ENCODE data around the gene CRK.

Gene CRK

DNA sequence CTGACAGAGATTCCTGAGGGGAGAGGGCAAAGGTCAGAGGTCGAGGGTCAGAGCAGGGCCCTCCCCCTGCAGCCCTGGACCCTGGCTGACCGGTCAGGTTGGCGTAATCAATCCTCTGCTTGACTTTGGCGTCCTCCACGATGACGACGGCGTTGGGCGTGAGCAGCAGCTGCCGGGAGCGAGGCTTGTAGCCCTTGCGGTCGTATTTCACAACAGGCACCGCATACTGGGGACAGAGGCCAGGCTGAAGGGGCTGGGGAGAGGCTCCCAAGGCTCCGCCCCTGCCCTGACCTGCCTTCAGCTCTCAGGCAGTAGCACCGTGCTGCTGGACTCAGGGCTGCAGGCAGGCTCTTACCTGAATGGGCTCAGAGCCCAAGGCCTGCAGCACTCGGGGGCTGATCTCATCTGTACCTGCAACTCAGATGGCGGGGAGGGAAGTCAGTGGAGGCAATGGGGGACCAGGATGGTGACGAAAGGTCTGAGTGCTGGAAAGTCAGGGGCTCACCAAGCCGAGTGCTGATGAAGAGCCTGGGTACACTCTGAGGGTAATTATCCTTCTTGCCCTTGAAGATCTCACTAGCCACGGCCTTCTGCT, 12.0 kb upstream of the CRK start:
- no peak for TF ChIP-seq Cebpa-rat (IDR thresholded peaks at IDR 0.05)
- H3K4me3 ChIP-seq = no peak overlapping the region
- peaks cover 18 to 83% (median 40%) of the 10 kb centered on the region in 11 experiments; a peak in 21 of 22 replicates for H3K36me3 ChIP-seq
- H3K9ac ChIP-seq = no peak overlapping the region
- peaks cover 0 to 17% (median 12%) of the 10 kb centered on the region in 11 experiments; a peak in 15 of 22 replicates for H3K9me3 ChIP-seq (replicated peaks in 1 of 11)
- peaks cover 3 to 24% (median 16%) of the 10 kb centered on the region in 11 experiments; a peak in 16 of 22 replicates for H3K27me3 ChIP-seq
- H3K4me2 ChIP-seq = peak overlapping the region in 6 of 11 experiments; percentile 6 to 83 (median 40); a peak in 11 of 22 replicates
- peaks cover 48 to 74% (median 61%) of the 10 kb centered on the region in 10 experiments for H3K4me1 ChIP-seq
- H4K20me1 ChIP-seq = peaks cover 42 to 94% (median 65%) of the 10 kb centered on the region in 11 experiments; a peak in 21 of 22 replicates
- H3K27ac ChIP-seq = no peak overlapping the region

GRCh38 chr17:1467258-1467657, 11.2 kb upstream of the CRK start:
- Histone ChIP-seq H3K9ac (no peak overlapping the region), H3K27me3 (peaks cover 3 to 30% (median 22%) of the 10 kb centered on the region in 11 experiments; a peak in 21 of 22 replicates), H3K4me2 (no peak overlapping the region), H4K20me1 (peaks cover 41 to 94% (median 65%) of the 10 kb centered on the region in 11 experiments; a peak in 21 of 22 replicates), H3K4me3 (no peak overlapping the region), H3K36me3 (peaks cover 18 to 78% (median 40%) of the 10 kb centered on the region in 11 experiments; a peak in 21 of 22 replicates), H3K9me3 (replicated peaks in 1 of 11) (peaks cover 0 to 17% (median 12%) of the 10 kb centered on the region in 11 experiments; a peak in 15 of 22 replicates), H3K4me1 (peaks cover 48 to 74% (median 61%) of the 10 kb centered on the region in 10 experiments), H3K27ac (no peak overlapping the region)
- no peak for TF ChIP-seq Cebpa-rat (IDR thresholded peaks at IDR 0.05)

GRCh38 chr17:1464186-1464585, 8.2 kb upstream of the CRK start:
- Histone ChIP-seq H3K27me3 (peaks cover 25 to 55% (median 49%) of the 10 kb centered on the region in 11 experiments), H4K20me1 (peaks cover 39 to 88% (median 60%) of the 10 kb centered on the region in 11 experiments; a peak in 20 of 22 replicates), H3K9ac (no peak overlapping the region), H3K27ac (peak overlapping the region in 2 of 11 experiments; percentile 49 to 50; a peak in 1 of 22 replicates), H3K9me3 (replicated peaks in 1 of 11) (peaks cover 0 to 9% (median 4%) of the 10 kb centered on the region in 11 experiments; a peak in 14 of 22 replicates), H3K4me2 (peak overlapping the region in 10 of 11 experiments; percentile 51 to 87 (median 76); a peak in 18 of 22 replicates), H3K4me3 (no peak overlapping the region), H3K4me1 (peaks cover 28 to 69% (median 53%) of the 10 kb centered on the region in 10 experiments), H3K36me3 (peaks cover 14 to 48% (median 33%) of the 10 kb centered on the region in 11 experiments; a peak in 21 of 22 replicates)
- no peak for TF ChIP-seq Cebpa-rat (IDR thresholded peaks at IDR 0.05)

GRCh38 chr17:1462164-1463112, 6.4 kb upstream of the CRK start:
- Histone ChIP-seq H3K9ac (no peak overlapping the region), H3K27ac (peak overlapping the region in 3 of 11 experiments; percentile 9 to 45 (median 44); a peak in 3 of 22 replicates), H3K36me3 (peaks cover 0 to 33% (median 19%) of the 10 kb centered on the region in 11 experiments; a peak in 11 of 22 replicates), H3K4me1 (peaks cover 21 to 56% (median 44%) of the 10 kb centered on the region in 10 experiments), H4K20me1 (peaks cover 37 to 83% (median 58%) of the 10 kb centered on the region in 11 experiments; a peak in 20 of 22 replicates), H3K9me3 (replicated peaks in 1 of 11) (no peaks in the 10 kb centered on the region), H3K4me2 (peak overlapping the region; percentile 48 to 87 (median 74); a peak in 21 of 22 replicates), H3K27me3 (peaks cover 31 to 72% (median 54%) of the 10 kb centered on the region in 11 experiments), H3K4me3 (peak overlapping the region in 1 of 10 experiments; percentile 17; a peak in 1 of 20 replicates)
- TF ChIP-seq Cebpa-rat (IDR thresholded peaks at IDR 0.05) = no peak

GRCh38 chr17:1461198-1461944, 5.3 kb upstream of the CRK start:
- no peak overlapping the region for H3K27ac ChIP-seq
- peak overlapping the region in 9 of 11 experiments; percentile 6 to 87 (median 57); a peak in 15 of 22 replicates for H3K4me2 ChIP-seq
- peaks cover 0 to 23% (median 12%) of the 10 kb centered on the region in 11 experiments; a peak in 10 of 22 replicates for H3K36me3 ChIP-seq
- peaks cover 28 to 67% (median 51%) of the 10 kb centered on the region in 10 experiments for H3K4me1 ChIP-seq
- no peaks in the 10 kb centered on the region for H3K9me3 ChIP-seq (replicated peaks in 1 of 11)
- no peak overlapping the region for H3K9ac ChIP-seq
- TF ChIP-seq Cebpa-rat (IDR thresholded peaks at IDR 0.05) = no peak
- H3K27me3 ChIP-seq = peaks cover 31 to 72% (median 54%) of the 10 kb centered on the region in 11 experiments
- H3K4me3 ChIP-seq = no peak overlapping the region
- H4K20me1 ChIP-seq = peaks cover 37 to 73% (median 56%) of the 10 kb centered on the region in 11 experiments; a peak in 20 of 22 replicates

DNA sequence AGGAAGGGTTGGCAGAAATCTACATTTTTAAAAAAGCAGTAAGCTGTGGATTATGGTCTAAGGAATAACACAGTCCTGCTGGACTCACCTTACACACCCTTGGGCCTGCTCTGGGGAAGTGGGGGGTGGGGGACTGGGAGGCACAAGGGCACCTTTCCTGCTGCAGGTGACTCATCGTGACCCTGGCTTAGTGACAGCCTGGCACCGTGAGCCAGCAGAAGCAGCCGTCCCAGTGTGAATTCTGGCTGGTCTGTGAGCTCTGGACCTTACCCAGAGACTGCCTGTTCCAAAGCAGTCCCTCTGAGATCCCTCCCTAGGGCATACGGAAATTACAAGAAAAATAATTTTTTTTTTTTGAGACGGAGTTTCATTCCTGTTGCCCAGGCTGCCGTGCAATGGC, 4.2 kb upstream of the CRK start:
- peaks cover 0 to 12% (median under 1%) of the 10 kb centered on the region in 11 experiments; a peak in 9 of 22 replicates for H3K36me3 ChIP-seq
- no peaks in the 10 kb centered on the region for H3K9me3 ChIP-seq (replicated peaks in 1 of 11)
- peak overlapping the region in 5 of 11 experiments; percentile 37 to 87 (median 79); a peak in 7 of 22 replicates for H3K4me2 ChIP-seq
- peaks cover 31 to 65% (median 50%) of the 10 kb centered on the region in 11 experiments for H3K27me3 ChIP-seq
- H3K9ac ChIP-seq = peak overlapping the region in 1 of 11 experiments; percentile 19; a peak in 1 of 22 replicates
- H3K27ac ChIP-seq = no peak overlapping the region
- no peak overlapping the region for H3K4me3 ChIP-seq
- peaks cover 28 to 68% (median 51%) of the 10 kb centered on the region in 10 experiments for H3K4me1 ChIP-seq
- no peak for TF ChIP-seq Cebpa-rat (IDR thresholded peaks at IDR 0.05)
- peaks cover 33 to 70% (median 53%) of the 10 kb centered on the region in 11 experiments; a peak in 20 of 22 replicates for H4K20me1 ChIP-seq

DNA sequence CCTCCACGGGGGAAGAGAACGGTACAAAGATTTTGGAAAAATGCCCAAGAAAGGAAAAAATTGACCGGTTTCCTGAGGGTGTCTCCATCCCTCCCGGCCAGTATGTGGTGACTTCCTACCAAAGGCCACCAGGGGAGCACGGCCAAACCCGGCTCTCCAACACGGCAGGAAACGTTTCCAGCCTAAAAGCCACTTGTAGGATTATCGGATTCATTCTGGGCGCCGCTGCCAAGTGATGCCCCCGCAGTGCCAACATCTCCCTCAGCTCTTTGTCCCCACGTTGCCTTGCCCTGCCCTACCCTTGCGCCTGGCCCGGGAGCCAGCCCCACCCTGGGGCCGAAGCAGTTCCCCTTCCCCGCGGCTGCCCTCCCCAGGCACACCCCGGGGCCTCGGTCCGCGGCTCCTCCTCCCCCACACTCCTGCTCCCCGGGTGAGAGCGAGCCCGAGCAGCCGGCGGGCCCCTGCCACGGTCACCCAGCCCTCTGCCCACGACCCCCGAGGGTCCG, 688 bp downstream of the CRK start:
- no peak for TF ChIP-seq Cebpa-rat (IDR thresholded peaks at IDR 0.05)
- H3K4me1 ChIP-seq = peaks cover 27 to 51% (median 34%) of the 10 kb centered on the region in 10 experiments
- peak overlapping the region; percentile 74 to 99 (median 94) for H3K4me2 ChIP-seq
- H3K27me3 ChIP-seq = peaks cover 4 to 26% (median 13%) of the 10 kb centered on the region in 11 experiments; a peak in 21 of 22 replicates
- peak overlapping the region; percentile 83 to 100 (median 99) for H3K4me3 ChIP-seq
- H3K27ac ChIP-seq = peak overlapping the region; percentile 90 to 99 (median 97)
- H3K9me3 ChIP-seq (replicated peaks in 1 of 11) = no peaks in the 10 kb centered on the region
- peaks cover 52 to 70% (median 55%) of the 10 kb centered on the region in 11 experiments for H4K20me1 ChIP-seq
- peaks cover 16 to 41% (median 38%) of the 10 kb centered on the region in 11 experiments; a peak in 20 of 22 replicates for H3K36me3 ChIP-seq
- H3K9ac ChIP-seq = peak overlapping the region; percentile 93 to 99 (median 98)
